Calu3 (cell line): ENCODE measurements around the gene LANCL2. TPM values are rescaled to one million over a fixed set of nuclear protein-coding genes. Genes with fewer than 3 reads are reported as not detected.

ENCODE experiments used
- BruUV-seq: library from RNA; stranded (reverse); fragments of 400-500 nt; replicated peaks from 2 replicates; lab custom pipeline; 2021; lab: Mats Ljungman, UMichigan
- CTCF ChIA-PET: fragments of 300-600 bp; sonication (Branson Sonifier 250); formaldehyde crosslinking; loops from one replicate; lab custom pipeline; 2022; ENCODE audit warnings: antibody characterized with exemption; lab: Charles Lee
- DNase-seq: peaks from one replicate; pipeline ENCODE4 v3.0.0; 2022
- H3K27ac Mint-ChIP-seq: one replicate; pipeline ENCODE4 v1.8.0; 2022; ENCODE audit warnings: mixed read lengths; ENCODE audit not compliant: unreplicated experiment
- H3K27me3 Mint-ChIP-seq: one replicate; pipeline ENCODE4 v1.8.0; 2022; ENCODE audit warnings: mixed read lengths; ENCODE audit not compliant: unreplicated experiment
- H3K36me3 Mint-ChIP-seq: one replicate; pipeline ENCODE4 v1.8.0; 2022; ENCODE audit warnings: mild to moderate bottlenecking, moderate library complexity, mixed read lengths; ENCODE audit not compliant: insufficient read depth, unreplicated experiment
- H3K4me1 Mint-ChIP-seq: one replicate; pipeline ENCODE4 v1.8.0; 2022; ENCODE audit warnings: mild to moderate bottlenecking, low read depth, mixed read lengths; ENCODE audit not compliant: unreplicated experiment
- H3K4me3 Mint-ChIP-seq: one replicate; pipeline ENCODE4 v1.8.0; 2022; ENCODE audit warnings: mild to moderate bottlenecking, low read depth, moderate library complexity, mixed read lengths; ENCODE audit not compliant: unreplicated experiment
- H3K9me3 Mint-ChIP-seq: one replicate; pipeline ENCODE4 v1.8.0; 2022; ENCODE audit warnings: low read depth, mixed read lengths; ENCODE audit not compliant: unreplicated experiment
- intact Hi-C: fragments of 100-400 bp; cut with micrococcal nuclease; formaldehyde crosslinking; loops from one replicate; pipeline ENCODE4 v1.10.0; 2022; ENCODE audit not compliant: unreplicated experiment
- total RNA-seq: library from RNA; stranded (reverse); gene quantifications from 2 replicates; pipeline ENCODE4 v1.2.3, GENCODE V29; 2022
- TF ChIP-seq, protein P1 (sequence below): fragments of 200-600 bp; IDR thresholded peaks from one replicate; pipeline ENCODE4 v1.8.0; 2022; ENCODE audit warnings: antibody characterized with exemption; ENCODE audit not compliant: unreplicated experiment

LANCL2 gene
- total RNA-seq, 1 experiment from 2014 or later: 15.7 TPM

DNA sequence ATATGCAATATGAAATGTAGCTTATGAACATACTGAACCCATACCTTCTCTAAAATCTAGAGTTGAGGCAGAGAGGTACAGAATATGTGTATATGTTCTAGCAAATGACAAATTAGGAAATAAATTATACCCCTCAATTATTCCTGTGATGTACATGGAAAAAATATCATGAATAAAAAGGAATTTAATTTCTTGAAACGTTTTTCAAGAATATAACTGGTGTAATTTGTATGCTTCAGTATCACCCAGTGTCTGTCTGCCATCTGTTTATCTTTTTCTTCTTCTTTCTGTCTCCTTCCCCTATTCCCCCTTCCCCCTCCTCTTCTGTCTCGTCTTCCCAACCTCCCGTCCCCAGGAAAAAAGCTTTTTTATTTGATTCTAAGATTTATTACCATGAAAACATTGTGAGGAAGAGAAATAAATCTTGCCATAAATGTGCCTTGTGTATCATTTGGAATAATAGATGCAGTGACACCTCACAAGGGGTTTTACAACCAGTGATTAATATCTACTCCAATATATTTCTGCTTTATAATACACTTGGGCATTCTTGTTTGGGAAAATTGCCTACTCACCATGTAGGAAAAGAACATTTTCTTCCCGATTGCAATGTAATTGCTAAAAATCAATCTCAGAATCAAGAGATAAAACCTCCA, 12.2 kb downstream of the LANCL2 start:
- Mint-ChIP-seq H3K4me3 (no peak overlapping the region), H3K27me3 (no peaks in the 10 kb centered on the region), H3K27ac (no peak overlapping the region), H3K4me1 (no peaks in the 10 kb centered on the region), H3K9me3 (peaks cover 8% of the 10 kb centered on the region), H3K36me3 (no peaks in the 10 kb centered on the region)
- no TSS peak for BruUV-seq
- TF ChIP-seq, protein P1, sequence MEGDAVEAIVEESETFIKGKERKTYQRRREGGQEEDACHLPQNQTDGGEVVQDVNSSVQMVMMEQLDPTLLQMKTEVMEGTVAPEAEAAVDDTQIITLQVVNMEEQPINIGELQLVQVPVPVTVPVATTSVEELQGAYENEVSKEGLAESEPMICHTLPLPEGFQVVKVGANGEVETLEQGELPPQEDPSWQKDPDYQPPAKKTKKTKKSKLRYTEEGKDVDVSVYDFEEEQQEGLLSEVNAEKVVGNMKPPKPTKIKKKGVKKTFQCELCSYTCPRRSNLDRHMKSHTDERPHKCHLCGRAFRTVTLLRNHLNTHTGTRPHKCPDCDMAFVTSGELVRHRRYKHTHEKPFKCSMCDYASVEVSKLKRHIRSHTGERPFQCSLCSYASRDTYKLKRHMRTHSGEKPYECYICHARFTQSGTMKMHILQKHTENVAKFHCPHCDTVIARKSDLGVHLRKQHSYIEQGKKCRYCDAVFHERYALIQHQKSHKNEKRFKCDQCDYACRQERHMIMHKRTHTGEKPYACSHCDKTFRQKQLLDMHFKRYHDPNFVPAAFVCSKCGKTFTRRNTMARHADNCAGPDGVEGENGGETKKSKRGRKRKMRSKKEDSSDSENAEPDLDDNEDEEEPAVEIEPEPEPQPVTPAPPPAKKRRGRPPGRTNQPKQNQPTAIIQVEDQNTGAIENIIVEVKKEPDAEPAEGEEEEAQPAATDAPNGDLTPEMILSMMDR: no peak
- CTCF ChIA-PET: no interaction called here
- intact Hi-C loops: no loop called here
- no peak for DNase-seq

- BruUV-seq: no TSS peak
- no peaks in the 10 kb centered on the region for H3K4me1 Mint-ChIP-seq
- no peak overlapping the region for H3K27ac Mint-ChIP-seq
- intact Hi-C loops: no loop called here
- no peaks in the 10 kb centered on the region for H3K36me3 Mint-ChIP-seq
- peaks cover 14% of the 10 kb centered on the region for H3K9me3 Mint-ChIP-seq
- H3K27me3 Mint-ChIP-seq: no peaks in the 10 kb centered on the region
- DNase-seq: no peak
- TF ChIP-seq, protein P1: no peak
- no peak overlapping the region for H3K4me3 Mint-ChIP-seq
- CTCF ChIA-PET: no interaction called here
Observed at GRCh38 chr7:55379285-55379684, 14.1 kb downstream of the LANCL2 start.

DNA sequence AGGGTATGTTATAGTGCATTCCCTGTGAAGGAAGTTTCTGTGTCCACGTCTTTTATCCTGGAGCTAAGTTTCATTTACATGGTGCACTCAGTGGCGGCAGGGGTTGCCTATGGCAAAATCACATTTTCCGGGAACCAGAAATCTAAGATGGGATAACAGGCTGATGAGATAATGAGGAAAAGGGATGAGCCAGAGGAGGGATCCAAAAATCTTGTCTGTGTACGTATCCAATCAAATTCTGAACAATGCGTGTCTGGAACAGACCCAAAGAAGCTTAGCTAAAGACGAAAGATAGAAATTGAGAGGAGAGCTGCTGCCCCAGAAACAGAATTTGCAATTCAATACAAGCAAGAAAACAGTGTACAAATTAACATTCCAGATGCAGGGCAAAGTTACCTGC, 16.1 kb downstream of the LANCL2 start:
- no peak for DNase-seq
- Mint-ChIP-seq H3K4me3 (no peak overlapping the region), H3K4me1 (no peaks in the 10 kb centered on the region), H3K27me3 (no peaks in the 10 kb centered on the region), H3K9me3 (peaks cover 22% of the 10 kb centered on the region), H3K27ac (no peak overlapping the region), H3K36me3 (no peaks in the 10 kb centered on the region)
- CTCF ChIA-PET: interaction anchor here (0.7 kb wide), 1 partner anchor 44 kb away, joined by 4 read pairs; no protein-coding TSS in a partner anchor
- TF ChIP-seq, protein P1: no peak
- BruUV-seq: no TSS peak
- intact Hi-C loops: no loop called here

DNA sequence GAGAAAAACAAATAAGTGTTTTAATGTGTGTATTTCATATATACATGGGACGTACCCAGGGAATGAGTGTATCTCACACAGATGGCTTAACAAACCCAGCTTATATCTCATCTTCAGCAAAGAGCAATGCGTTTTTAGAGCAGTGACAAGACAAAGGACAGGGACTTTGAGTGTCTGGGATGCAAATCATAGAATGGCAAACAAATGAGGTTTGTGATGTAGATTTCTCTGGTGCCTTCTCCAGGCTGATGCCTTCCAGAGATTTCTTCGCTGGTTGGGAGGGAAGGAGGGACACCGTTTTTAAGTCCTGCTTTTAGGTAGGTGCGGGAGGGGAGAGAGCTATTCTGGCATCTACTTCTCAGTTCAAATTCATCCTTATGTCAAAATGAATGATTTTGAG, 16.6 kb downstream of the LANCL2 start:
- CTCF ChIA-PET: no interaction called here
- Mint-ChIP-seq H3K36me3 (no peaks in the 10 kb centered on the region), H3K27ac (no peak overlapping the region), H3K4me1 (no peaks in the 10 kb centered on the region), H3K27me3 (no peaks in the 10 kb centered on the region), H3K9me3 (peaks cover 24% of the 10 kb centered on the region), H3K4me3 (no peak overlapping the region)
- intact Hi-C loops: no loop called here
- no TSS peak for BruUV-seq
- TF ChIP-seq, protein P1: no peak
- no peak for DNase-seq
